Psoas muscle (tissue), 8 donors: ENCODE results near the gene DNAJB8. TPM values are rescaled to one million over a fixed set of nuclear protein-coding genes. Genes with fewer than 3 reads are reported as not detected.

Experiments used
- ATAC-seq, 4 donors: fragments of 200-7000 bp; cut with Tn5 transposase; one replicate each; pipeline ENCODE4 v1.9.1; 2020; ENCODE audit warnings: moderate library complexity in 3 of 4, mild to moderate bottlenecking in 2 of 4
- DNase-seq, 2 donors: peaks; one replicate each; pipeline ENCODE4 v3.0.0-alpha.2; 2020
- H3K27ac ChIP-seq: fragments of 200-600 bp; one replicate; pipeline ENCODE4 v1.8.0; 2022
- H3K27me3 ChIP-seq, 3 donors: fragments of 200-600 bp in 1 of 3; one replicate each; pipeline versions ENCODE4 v1.6.1 to v1.8.0; 2013 to 2022; ENCODE audit warnings: low read length in 2 of 3, mild to moderate bottlenecking in 2 of 3, moderate library complexity in 1 of 3; ENCODE audit not compliant: insufficient read depth in 3 of 3
- H3K36me3 ChIP-seq, 2 donors: fragments of 200-600 bp in 1 of 2; one replicate each; pipeline versions ENCODE4 v1.6.1 to v1.8.0; 2013 to 2022; ENCODE audit warnings: low read depth in 1 of 2, mild to moderate bottlenecking in 1 of 2, moderate library complexity in 1 of 2; ENCODE audit not compliant: insufficient read depth in 1 of 2
- H3K4me1 ChIP-seq: fragments of 200-600 bp; one replicate; pipeline ENCODE4 v1.8.0; 2022
- H3K4me3 ChIP-seq: fragments of 200-600 bp; one replicate; pipeline ENCODE4 v1.8.0; 2022; ENCODE audit warnings: mild to moderate bottlenecking
- H3K9me3 ChIP-seq: fragments of 200-600 bp; one replicate; pipeline ENCODE4 v1.8.0; 2022
- CTCF ChIP-seq: fragments of 200-600 bp; IDR thresholded peaks from one replicate; pipeline ENCODE4 v1.8.0; 2022; ENCODE audit warnings: antibody characterized with exemption
- WGBS, 3 donors: extraction: QIAGEN DNeasy Blood & Tissue Kit; methylation state at CpG; one replicate each; pipeline versions ENCODE4 v1.1.6 to v1.1.7; 2013; 5-methylcytosine and 5-hydroxymethylcytosine counted together
- intact Hi-C, 2 donors: fragments of 100-400 bp; cut with DNase I; formaldehyde crosslinking; loops; one replicate each; pipeline versions ENCODE4 v1.11.0 to v1.14.2; 2022
- polyA plus RNA-seq, 3 donors: library from polyadenylated mRNA; stranded (reverse); fragments of 200-250 nt; gene quantifications; one replicate each; pipeline ENCODE4 v1.2.3, GENCODE V29; 2013
- total RNA-seq, 4 donors: library from RNA; stranded (reverse); fragmentation: NEBNext Ultra II Directional in 2 of 4; extraction: Animal tissue kit (Norgen Biotek cat#: 25700) in 2 of 4; gene quantifications; one replicate each; pipeline versions ENCODE4 v1.2.1 to v1.2.4, GENCODE V29; 2021 to 2023
- donor health status: healthy with polysubstance abuse.
- donor health status: DM: no; HTN: no; CAD: no; lungs with moderate emphysema.
- donor health status: Bipolar disorder and iron deficiency.
- donor health status: healthy.
- donor health status: DM: yes; HTN: yes; CAD: no.
- donor health status: DM: no; HTN: no; CAD: no.
- donor health status: DM: no; HTN: no; CAD: no.
- donor health status: DM: yes; HTN: yes; CAD: no.

Gene DNAJB8
- total and polyA plus RNA-seq, 7 donors = not detected

DNA sequence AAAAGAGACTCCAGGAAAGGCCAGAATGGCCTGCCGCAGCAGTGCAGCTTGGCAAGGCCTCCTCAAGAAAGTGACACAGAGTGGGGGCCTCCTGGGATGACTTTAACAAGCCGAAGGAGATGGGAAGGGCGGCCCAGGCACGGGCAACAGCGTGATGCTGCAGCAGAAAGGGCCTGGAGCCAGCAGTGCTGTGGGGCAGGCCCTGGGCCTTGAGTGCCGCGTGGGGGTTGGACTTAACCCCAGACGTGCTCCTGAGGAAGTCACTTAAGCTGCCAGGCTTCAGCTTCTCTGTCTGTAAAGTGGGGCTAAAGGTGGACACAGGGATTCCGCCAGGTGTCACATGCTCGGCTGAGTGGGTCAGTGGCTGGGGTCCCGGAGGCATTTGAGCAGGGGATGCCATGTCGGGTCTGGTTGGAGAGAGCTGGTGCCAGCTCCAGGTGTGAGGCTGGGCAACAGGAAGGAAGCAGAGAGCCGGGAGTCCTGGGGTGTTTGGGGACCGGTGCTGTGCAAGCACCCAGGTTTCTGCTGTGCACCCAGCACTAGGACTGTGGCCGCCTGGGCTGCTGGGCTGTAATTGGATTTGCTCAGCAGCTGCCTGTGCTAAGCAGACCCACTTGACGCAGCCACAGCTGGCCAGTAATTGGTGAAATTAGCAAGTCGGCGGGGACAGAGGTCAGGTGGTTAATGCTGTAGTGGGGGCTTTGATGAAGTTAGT, 7.8 kb downstream of the DNAJB8 start:
- Histone ChIP-seq H3K36me3 (no peaks in the 10 kb centered on the region), H3K4me3 (no peak overlapping the region), H3K4me1 (no peaks in the 10 kb centered on the region), H3K9me3 (no peaks in the 10 kb centered on the region), H3K27ac (no peak overlapping the region), H3K27me3 (peaks cover 0 to 10% (median 5%) of the 10 kb centered on the region in 3 donors)
- WGBS, 3 donors = 72 to 75% (median 72%) methylated on average over 18 of the region's 18 CpGs
- ATAC-seq = no peak
- no peak for TF ChIP-seq CTCF
- DNase-seq = no peak
- intact Hi-C loops = no loop called here

GRCh38 chr3:128457937-128458336, 8.8 kb downstream of the DNAJB8 start:
- intact Hi-C loops = no loop called here
- no peak overlapping the region for H3K27ac ChIP-seq
- DNase-seq = no peak
- H3K4me3 ChIP-seq = no peak overlapping the region
- no peaks in the 10 kb centered on the region for H3K36me3 ChIP-seq
- no peak for TF ChIP-seq CTCF
- 87 to 89% (median 89%) methylated on average over 12 of the region's 12 CpGs for WGBS, 3 donors
- peaks cover 0 to 17% (median 5%) of the 10 kb centered on the region in 3 donors for H3K27me3 ChIP-seq
- no peaks in the 10 kb centered on the region for H3K4me1 ChIP-seq
- no peaks in the 10 kb centered on the region for H3K9me3 ChIP-seq
- no peak for ATAC-seq

- Histone ChIP-seq H3K9me3 (no peaks in the 10 kb centered on the region), H3K36me3 (no peaks in the 10 kb centered on the region), H3K4me3 (no peak overlapping the region), H3K27ac (no peak overlapping the region), H3K27me3 (peaks cover 0 to 17% (median 5%) of the 10 kb centered on the region in 3 donors), H3K4me1 (no peaks in the 10 kb centered on the region)
- TF ChIP-seq CTCF = no peak
- ATAC-seq = no peak
- WGBS, 3 donors = 51 to 59% (median 51%) methylated on average over 20 to 27 of the region's 27 CpGs
- no peak for DNase-seq
- intact Hi-C loops = no loop called here
Measured at GRCh38 chr3:128456776-128457715, 9.6 kb downstream of the DNAJB8 start.

DNA sequence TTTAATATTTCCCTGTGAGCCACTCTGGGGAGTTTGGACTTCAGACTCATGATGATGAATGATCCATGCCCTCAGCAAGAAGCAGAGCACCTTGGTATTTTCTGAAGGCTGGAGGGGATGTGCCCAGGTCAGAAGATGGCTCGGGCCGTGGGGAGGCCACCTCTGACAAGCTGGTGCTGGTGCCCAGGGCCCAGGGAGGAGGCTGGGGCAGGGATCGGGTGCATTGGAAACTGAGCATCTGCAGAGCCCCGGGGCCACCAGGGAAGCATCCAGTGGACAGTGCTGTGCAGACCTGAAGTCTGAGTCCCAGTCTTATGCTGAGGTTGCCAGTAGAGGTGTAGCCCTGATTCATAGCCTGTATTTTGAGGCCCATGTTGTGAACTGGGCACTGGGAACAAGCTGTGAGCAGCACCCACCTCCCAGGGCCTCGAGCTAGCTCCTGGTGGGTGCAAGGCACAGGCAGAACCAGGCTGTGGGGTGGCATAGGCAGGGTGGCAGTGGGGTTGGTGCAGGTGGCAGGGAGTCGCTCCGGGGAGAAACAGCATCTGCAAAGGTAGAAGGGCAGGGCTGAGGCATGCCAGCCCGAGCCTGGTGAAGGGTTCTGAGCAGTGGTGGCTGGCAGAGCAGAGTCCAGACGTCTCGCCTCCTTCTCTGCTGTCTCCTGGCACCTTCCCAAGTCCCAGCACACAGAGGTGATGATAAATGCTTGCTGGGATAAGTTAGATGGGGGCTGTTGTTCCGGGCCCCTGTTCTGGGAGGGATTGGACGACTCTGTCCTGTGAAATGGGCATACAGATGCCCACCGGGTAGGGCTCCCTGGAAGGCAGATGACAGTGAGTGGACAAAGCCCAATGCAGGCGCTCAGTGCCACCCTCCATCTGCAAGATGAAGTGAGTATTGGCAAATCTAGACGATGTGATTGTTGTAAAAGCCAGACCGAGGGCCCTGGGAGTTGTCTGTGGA, 10.6 kb downstream of the DNAJB8 start:
- peaks cover 0 to 17% (median 7%) of the 10 kb centered on the region in 3 donors for H3K27me3 ChIP-seq
- ATAC-seq (no peak), DNase-seq (no peak)
- no peak overlapping the region for H3K4me3 ChIP-seq
- no peaks in the 10 kb centered on the region for H3K9me3 ChIP-seq
- no peaks in the 10 kb centered on the region for H3K36me3 ChIP-seq
- intact Hi-C loops = no loop called here
- TF ChIP-seq CTCF = no peak
- H3K4me1 ChIP-seq = no peaks in the 10 kb centered on the region
- H3K27ac ChIP-seq = no peak overlapping the region
- 65 to 73% (median 71%) methylated on average over 16 of the region's 16 CpGs for WGBS, 3 donors
